Left renal cortex interstitium (tissue), 4 donors: ENCODE results near the gene PSMA7. TPM values are rescaled to one million over a fixed set of nuclear protein-coding genes. Genes with fewer than 3 reads are reported as not detected.
"Not testable (repeated sequence)": the region's sequence is repeated elsewhere in the genome, so short reads cannot be mapped to it uniquely, and the experiment has no call there.

Experiments used
- DNase-seq, 4 donors: peaks; one replicate each; pipeline ENCODE4 v3.0.0-alpha.2; 2013; ENCODE audit warnings: low read depth in 4 of 4, low spot score in 2 of 4, missing footprints in 1 of 4
- polyA plus RNA-seq, 4 donors: library from polyadenylated mRNA; unstranded; fragments of 120-200 nt; gene quantifications; one replicate each; pipeline ENCODE4 v1.2.1, GENCODE V29; 2013; ENCODE audit not compliant: insufficient read length in 4 of 4

PSMA7 gene
- polyA plus RNA-seq, 4 donors: 182 to 221 (median 190) TPM

- DNase-seq: no peak
These were observed 14.3 kb upstream of the PSMA7 start for GRCh38 chr20:62157387-62158087.

- DNase-seq: no peak
These were observed 13.6 kb upstream of the PSMA7 start for GRCh38 chr20:62156592-62157386.

- DNase-seq: no peak
These were observed 13.0 kb upstream of the PSMA7 start for GRCh38 chr20:62156254-62156556.

- DNase-seq: no peak
These were observed 12.4 kb upstream of the PSMA7 start for GRCh38 chr20:62155428-62156253.

GRCh38 chr20:62151835-62152364 is 8.7 kb upstream of the PSMA7 start:
- DNase-seq: no peak

GRCh38 chr20:62151225-62151624 is 8.0 kb upstream of the PSMA7 start:
- DNase-seq: no peak

GRCh38 chr20:62150310-62150575 is 7.0 kb upstream of the PSMA7 start:
- DNase-seq: no peak

GRCh38 chr20:62149532-62150309 is 6.5 kb upstream of the PSMA7 start:
- DNase-seq: no peak

DNA sequence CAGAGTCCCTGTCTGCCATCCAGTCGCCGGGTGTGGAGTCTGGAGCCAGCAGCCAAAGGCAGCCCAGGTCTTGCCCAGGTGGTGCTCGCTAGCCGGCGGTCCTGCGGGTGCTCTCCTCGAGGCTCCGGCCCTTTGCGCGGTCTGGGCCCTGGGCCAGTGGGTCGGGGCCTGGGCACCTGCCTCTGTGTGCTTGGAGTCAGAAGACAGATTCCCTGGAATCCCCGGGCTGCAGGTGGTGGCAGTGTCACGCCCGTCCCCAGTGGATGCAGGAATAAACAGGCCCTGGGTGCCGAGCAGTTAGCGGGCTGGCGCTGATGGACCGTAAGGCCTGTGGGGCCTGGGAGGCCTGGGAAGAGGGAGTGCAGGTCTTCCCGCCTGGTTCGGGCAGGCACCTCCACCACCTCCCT is 5.7 kb upstream of the PSMA7 start:
- DNase-seq: no peak

- DNase-seq: not testable (repeated sequence)
These were observed 5.2 kb upstream of the PSMA7 start for GRCh38 chr20:62148383-62148782.

DNA sequence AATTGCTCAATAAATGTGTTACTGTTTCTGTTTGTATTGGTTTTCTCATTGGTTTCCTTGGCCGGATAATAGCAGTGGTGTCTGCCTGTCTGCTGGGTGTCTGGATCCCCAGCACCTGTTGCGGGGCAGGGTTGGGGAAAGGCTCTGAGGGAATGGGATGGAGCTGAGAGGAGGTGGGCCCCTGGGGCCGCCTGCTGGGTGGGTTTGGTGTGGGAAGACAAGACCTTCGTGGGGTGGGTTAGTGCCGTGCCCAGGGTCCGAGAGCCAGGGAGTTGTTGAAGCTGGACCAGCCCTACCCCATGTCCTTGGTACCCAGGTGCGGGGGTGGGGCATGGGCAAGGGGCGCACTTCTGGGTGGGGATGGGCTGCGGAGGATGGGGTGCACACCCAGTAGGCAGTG is 4.3 kb upstream of the PSMA7 start:
- no peak for DNase-seq

- DNase-seq: no peak
These were observed 3.9 kb upstream of the PSMA7 start for GRCh38 chr20:62147125-62147524.

DNA sequence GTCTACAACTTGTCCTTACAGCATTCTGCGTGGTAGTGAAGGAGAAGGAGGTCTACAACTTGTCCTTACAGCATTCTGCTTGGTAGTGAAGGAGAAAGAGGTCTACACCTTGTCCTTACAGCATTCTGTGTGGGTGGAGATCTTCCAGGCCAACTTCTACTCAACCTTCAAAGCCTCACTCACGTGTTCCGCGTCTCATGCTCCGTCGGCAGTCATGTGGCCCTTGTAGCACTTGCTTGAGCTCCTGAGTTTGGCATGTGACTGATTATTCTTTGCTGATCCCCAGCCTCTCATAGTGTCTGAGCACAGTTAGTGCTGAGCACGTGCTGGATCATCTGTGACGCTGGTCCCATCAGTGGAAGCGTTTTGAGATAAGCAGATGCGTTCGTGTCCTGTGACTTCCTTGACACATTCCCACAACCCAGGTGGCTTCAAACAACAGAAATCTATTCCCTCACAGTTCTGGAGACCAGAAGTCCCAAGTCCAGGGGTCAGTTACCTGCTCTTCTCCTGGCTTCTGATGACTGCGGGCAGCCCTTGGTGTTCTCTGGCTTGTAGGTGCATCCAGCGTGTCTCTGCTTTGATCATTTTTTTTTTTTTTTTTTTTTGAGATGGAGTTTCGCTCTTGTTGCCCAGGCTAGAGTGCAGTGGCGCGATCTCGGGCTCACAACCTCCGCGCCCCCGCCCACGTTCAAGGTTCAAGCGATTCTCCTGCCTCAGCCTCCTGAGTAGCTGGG is 3.0 kb upstream of the PSMA7 start:
- DNase-seq: no peak

GRCh38 chr20:62145688-62146018 is 2.5 kb upstream of the PSMA7 start:
- no peak for DNase-seq

DNA sequence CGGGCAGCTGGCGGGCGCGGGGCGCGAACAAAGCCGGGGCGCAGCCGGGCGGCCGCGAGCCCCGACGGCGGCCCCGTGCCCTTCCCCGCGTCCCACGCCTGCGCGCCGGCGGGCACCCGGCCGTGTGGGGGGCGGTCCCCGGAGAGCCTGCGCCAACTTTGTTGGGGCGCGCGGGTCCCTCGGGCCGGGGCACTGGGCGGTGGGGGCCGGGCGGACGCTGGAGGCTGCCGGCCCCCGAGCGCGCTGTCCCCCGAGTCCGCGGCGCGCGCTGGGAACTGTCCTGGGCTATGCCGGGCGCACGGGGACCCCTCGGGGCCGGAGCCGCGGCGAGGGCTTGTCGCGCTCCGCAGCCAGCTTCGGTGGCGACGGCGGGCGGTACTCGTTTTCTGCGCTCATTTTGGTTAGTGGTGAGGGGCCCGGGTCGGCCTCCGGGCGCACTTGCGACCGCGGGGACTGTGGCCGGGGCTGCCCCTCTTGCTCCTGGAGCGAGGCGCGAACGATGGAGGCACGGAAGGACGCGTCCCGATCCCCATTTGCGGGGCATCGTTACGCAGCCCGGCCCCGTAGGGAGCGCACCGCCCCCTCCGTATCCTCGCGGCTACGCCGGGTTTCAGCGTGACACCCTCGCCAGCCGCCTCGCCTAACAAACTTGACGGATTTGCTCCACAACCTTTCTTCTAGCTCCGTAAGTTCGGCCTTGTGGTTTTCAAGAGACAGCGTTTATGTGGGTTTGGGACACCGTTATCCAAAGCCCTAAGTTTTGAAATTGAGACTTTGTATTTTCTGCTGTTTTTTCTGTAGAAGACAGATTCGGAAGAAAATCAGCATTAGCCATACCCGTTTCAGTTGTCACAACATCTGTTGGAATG is 997 bp upstream of the PSMA7 start:
- no peak for DNase-seq

GRCh38 chr20:62142252-62143080 is 728 bp downstream of the PSMA7 start:
- no peak for DNase-seq

DNA sequence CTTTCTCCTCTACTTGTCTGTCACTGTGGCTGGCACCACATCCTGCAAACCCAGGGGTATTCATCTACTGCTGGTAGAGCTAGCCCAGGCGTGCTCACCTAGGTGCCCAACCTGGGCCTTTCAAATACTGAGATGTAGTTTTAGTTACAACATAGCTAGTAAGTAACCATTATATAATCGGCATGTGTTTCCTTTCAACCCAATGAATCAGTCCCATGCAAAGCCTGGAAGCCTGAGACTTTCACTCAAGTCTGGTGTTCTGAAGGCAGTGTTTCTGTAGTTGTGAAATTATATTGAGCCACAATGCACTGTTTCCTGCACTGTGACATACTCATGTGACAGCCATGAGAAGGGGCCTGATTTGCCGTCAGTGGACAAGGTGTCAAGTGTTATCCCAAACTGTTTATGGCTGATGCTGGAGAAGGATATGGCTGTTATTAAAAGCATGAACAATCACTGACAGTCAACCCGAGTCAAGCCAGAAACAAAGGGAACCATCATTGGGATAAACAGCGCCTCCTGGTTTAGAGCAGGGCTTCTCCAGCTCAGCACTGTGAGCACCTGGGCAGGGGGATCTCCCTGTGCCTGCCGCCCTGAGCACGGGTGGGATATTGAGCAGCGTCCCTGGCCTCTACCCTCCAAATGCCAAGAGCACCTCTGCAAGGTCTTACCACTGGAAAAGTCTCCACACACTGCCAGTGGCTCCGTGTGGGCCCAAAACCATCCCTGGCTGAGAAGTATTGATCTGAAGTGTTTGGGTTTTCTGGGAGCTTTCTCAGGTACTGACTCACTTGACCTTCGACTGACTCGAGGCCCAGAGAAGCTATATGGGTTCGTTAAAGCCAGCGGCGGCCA is 1.6 kb downstream of the PSMA7 start:
- no peak for DNase-seq

GRCh38 chr20:62141043-62141396 is 2.2 kb downstream of the PSMA7 start:
- DNase-seq: no peak
